ENCODE data around the gene WDR20.
A peak's percentile ranks its signal among the peaks of the same experiment; 100 is the strongest.

Gene WDR20

DNA sequence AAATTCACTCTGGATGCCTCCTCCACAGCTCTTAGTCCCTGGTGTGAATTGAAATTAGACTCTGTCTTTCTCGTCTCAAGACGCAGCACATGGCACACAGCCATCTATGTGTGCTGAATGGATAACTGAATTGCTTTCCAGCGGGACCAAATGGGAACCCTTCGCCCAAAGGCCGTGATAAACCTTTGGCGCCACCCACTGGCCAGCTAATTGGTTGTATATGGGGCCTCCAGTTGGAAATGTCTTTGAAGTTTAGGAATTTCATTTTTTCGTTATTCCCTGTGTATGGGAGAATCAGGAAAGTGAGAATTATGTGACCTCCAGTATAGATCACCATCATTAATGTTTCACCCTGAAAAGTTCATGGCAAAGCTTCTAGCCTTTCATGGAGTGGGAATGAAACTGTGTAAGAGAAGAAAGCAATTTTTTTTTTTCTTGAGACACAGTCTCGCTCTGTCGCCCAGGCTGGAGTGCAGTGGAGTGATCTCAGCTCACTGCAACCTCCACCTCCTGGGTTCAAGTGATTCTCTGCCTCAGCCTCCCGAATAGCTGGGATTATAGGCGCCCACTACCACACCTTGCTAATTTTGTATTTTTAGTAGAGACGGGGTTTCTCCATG is 43.0 kb upstream of the WDR20 start:
- Histone ChIP-seq H3K27me3 (ENCODE audit: control insufficient read depth, low read length) (no peaks in the 10 kb centered on the region), H3K4me1 (ENCODE audit: control insufficient read depth, low read length) (peaks cover 10% of the 10 kb centered on the region), H4K20me1 (ENCODE audit: control insufficient read depth, insufficient read depth, low read depth, low read length) (no peaks in the 10 kb centered on the region), H3K36me3 (ENCODE audit: control insufficient read depth, low read length) (no peaks in the 10 kb centered on the region), H3F3A (ENCODE audit: control insufficient read depth, insufficient read depth) (no peaks in the 10 kb centered on the region), H3K27ac (ENCODE audit: low read depth, low read length) (no peak overlapping the region), H3K4me3 (ENCODE audit: low read length) (no peak overlapping the region), H3K9me3 (ENCODE audit: control insufficient read depth, insufficient read depth, low read length) (no peaks in the 10 kb centered on the region), H3K4me2 (ENCODE audit: low read length) (0 out of 2 replicates have a peak overlapping the region, but pooled peaks have one; percentile 20), H3K9me2 (replicated peaks; ENCODE audit: control insufficient read depth, low read length) (no peaks in the 10 kb centered on the region), H3K79me2 (ENCODE audit: control insufficient read depth, low read length) (no peaks in the 10 kb centered on the region)
- no peak for TF ChIP-seq EZH2phosphoT487 (IDR thresholded peaks at IDR 0.05; ENCODE audit: borderline replicate concordance, low read length)
- TF ChIP-seq, protein P1, sequence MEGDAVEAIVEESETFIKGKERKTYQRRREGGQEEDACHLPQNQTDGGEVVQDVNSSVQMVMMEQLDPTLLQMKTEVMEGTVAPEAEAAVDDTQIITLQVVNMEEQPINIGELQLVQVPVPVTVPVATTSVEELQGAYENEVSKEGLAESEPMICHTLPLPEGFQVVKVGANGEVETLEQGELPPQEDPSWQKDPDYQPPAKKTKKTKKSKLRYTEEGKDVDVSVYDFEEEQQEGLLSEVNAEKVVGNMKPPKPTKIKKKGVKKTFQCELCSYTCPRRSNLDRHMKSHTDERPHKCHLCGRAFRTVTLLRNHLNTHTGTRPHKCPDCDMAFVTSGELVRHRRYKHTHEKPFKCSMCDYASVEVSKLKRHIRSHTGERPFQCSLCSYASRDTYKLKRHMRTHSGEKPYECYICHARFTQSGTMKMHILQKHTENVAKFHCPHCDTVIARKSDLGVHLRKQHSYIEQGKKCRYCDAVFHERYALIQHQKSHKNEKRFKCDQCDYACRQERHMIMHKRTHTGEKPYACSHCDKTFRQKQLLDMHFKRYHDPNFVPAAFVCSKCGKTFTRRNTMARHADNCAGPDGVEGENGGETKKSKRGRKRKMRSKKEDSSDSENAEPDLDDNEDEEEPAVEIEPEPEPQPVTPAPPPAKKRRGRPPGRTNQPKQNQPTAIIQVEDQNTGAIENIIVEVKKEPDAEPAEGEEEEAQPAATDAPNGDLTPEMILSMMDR (IDR thresholded peaks at IDR 0.05; ENCODE audit: low read depth, low read length, poor library complexity, severe bottlenecking), result peak; percentile 95

DNA sequence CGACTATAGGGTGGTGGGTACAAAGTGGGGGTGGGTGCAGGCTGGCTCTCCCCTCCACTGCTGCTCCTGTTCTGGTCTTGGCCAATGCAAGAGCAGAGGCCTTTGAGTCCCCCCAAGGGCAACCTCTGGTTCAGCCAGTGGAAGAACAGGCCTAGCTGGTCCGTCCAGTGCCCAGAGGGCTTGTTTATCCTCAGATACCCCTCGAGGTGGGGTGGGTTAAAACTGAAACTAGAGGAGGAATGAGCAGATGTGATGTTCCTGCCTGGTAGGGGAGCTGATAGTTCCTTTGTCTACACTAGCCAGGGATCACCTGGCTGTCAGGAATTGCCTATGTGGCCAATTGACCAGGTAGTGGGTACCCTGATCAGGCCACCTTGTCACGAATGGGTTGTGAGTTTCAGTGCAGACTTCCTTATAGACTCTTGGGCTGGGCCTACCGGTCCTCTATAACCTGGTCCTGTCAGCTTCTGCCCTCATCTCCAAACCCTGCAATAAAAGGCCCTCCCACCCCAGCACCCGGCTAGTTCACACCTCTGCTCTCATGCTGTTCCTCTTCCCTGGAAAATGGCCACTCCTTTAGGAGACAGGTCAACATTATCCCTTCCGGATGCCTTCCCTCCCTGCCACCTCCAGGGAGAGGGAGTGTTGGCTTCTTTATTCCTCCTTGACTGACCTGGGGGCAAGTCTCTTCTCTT is 42.1 kb upstream of the WDR20 start:
- no peaks in the 10 kb centered on the region for H3F3A ChIP-seq (ENCODE audit: control insufficient read depth, insufficient read depth)
- H4K20me1 ChIP-seq (ENCODE audit: control insufficient read depth, insufficient read depth, low read depth, low read length), result no peaks in the 10 kb centered on the region
- H3K4me3 ChIP-seq (ENCODE audit: low read length), result no peak overlapping the region
- no peaks in the 10 kb centered on the region for H3K27me3 ChIP-seq (ENCODE audit: control insufficient read depth, low read length)
- H3K4me2 ChIP-seq (ENCODE audit: low read length), result no peak overlapping the region
- no peak for TF ChIP-seq EZH2phosphoT487 (IDR thresholded peaks at IDR 0.05; ENCODE audit: borderline replicate concordance, low read length)
- TF ChIP-seq, protein P1 (IDR thresholded peaks at IDR 0.05; ENCODE audit: low read depth, low read length, poor library complexity, severe bottlenecking), result no peak
- no peaks in the 10 kb centered on the region for H3K79me2 ChIP-seq (ENCODE audit: control insufficient read depth, low read length)
- H3K36me3 ChIP-seq (ENCODE audit: control insufficient read depth, low read length), result no peaks in the 10 kb centered on the region
- peaks cover 13% of the 10 kb centered on the region for H3K4me1 ChIP-seq (ENCODE audit: control insufficient read depth, low read length)
- no peak overlapping the region for H3K27ac ChIP-seq (ENCODE audit: low read depth, low read length)
- H3K9me2 ChIP-seq (replicated peaks; ENCODE audit: control insufficient read depth, low read length), result no peaks in the 10 kb centered on the region
- no peaks in the 10 kb centered on the region for H3K9me3 ChIP-seq (ENCODE audit: control insufficient read depth, insufficient read depth, low read length)

DNA sequence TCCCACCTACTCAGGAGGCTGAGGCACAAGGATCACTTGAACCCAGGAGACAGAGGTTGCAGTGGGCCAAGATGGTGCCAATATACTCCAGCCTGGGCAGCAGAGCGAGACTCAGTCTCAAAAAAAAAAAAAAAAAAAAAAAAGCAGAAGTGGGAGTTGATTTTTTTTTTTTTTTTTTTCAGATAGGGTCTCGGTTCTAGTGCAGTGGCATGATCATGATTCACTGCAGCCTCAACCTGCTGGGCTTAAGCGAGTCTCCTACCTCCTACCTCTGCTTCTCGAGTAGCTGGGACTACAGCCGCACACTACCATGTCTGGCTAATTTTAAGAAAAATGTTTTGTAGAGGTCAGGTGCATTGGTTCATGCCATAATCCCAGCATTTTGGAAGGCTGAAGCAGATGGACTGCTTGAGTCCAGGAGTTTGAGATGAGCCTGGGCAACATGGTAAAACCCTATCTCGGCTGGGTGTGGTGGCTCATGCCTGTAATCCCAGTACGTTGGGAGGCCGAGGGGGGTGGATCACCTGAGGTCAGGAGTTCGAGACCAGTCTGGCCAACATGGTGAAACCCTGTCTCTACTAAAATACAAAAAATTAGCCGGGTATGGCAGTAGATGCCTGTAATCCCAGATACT is 36.5 kb upstream of the WDR20 start:
- Histone ChIP-seq H3F3A (ENCODE audit: control insufficient read depth, insufficient read depth) (no peaks in the 10 kb centered on the region), H4K20me1 (ENCODE audit: control insufficient read depth, insufficient read depth, low read depth, low read length) (no peaks in the 10 kb centered on the region), H3K9me2 (replicated peaks; ENCODE audit: control insufficient read depth, low read length) (no peaks in the 10 kb centered on the region), H3K79me2 (ENCODE audit: control insufficient read depth, low read length) (no peaks in the 10 kb centered on the region), H3K4me1 (ENCODE audit: control insufficient read depth, low read length) (peaks cover 25% of the 10 kb centered on the region), H3K4me2 (ENCODE audit: low read length) (peak overlapping the region; percentile 66), H3K4me3 (ENCODE audit: low read length) (0 out of 2 replicates have a peak overlapping the region, but pooled peaks have one; percentile 36), H3K27me3 (ENCODE audit: control insufficient read depth, low read length) (no peaks in the 10 kb centered on the region), H3K9me3 (ENCODE audit: control insufficient read depth, insufficient read depth, low read length) (no peaks in the 10 kb centered on the region), H3K27ac (ENCODE audit: low read depth, low read length) (no peak overlapping the region), H3K36me3 (ENCODE audit: control insufficient read depth, low read length) (no peaks in the 10 kb centered on the region)
- TF ChIP-seq, protein P1 (IDR thresholded peaks at IDR 0.05; ENCODE audit: low read depth, low read length, poor library complexity, severe bottlenecking), result no peak
- TF ChIP-seq EZH2phosphoT487 (IDR thresholded peaks at IDR 0.05; ENCODE audit: borderline replicate concordance, low read length), result no peak
